RCC 7860 (cell line): ENCODE measurements around the gene DDX42.
A peak's percentile ranks its signal among the peaks of the same experiment; 100 is the strongest.
"Not testable (repeated sequence)": the region's sequence is repeated elsewhere in the genome, so short reads cannot be mapped to it uniquely, and the experiment has no call there.

Experiments
- DNase-seq: peaks from one replicate; pipeline ENCODE4 v3.0.0-alpha.2; 2015; ENCODE audit warnings: low spot score
- FAIRE-seq: peaks from 2 replicates; lab custom pipeline; 2012; peaks lifted over from hg19 to GRCh38; lab: Jason Lieb, UNC

The DDX42 gene

DNA sequence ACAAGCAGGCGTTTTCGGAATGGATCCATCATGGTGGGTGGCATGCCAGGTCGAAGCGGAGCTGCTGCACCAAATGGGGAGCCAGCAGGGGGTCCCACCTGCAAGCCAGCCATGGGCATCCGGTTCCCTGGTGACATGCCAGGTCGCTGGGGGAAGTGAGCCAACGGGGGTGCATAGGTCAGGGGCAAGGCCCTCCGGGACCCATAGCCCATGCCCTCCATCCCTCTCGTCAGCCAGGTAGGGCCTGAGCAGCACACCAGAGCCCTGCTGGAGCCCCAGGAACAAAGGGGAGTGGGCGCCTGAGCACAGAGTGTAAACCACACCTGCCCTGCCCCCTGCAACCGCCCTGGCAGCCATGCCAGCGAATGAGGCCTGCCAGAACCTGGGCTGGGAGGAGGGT, 63.5 kb downstream of the DDX42 start:
- no peak for DNase-seq
- FAIRE-seq = no peak

DNA sequence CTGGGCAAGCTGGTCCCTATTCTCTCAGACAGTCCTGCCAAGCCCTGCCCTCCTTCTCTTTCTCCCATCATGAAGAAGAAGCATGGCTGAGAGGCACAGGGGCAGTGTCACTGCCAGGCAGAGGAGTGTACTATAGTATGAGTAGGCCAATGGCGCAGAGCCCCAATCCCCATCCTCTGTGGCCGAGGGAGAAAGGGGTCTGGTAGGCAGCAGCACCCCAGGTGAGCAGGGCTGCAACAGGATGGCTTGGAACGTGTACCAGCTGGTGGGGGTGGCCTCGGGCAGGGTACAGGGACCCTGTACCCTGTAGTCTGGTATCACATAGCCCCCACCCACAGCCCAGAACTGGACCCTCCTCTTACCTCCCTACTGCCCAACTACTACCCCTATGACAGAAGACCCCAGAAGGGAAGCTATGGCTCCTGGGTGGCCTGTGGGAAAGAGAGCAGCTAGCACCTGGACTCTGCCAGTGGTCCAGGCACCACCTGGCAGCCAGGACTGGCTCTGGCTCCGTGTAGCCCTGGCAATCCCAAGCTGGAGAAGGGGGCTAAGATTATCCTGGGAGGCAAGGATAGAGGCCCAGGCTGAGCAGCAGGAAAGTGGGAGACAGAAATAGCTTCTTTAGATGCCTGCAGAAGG, 64.1 kb downstream of the DDX42 start:
- DNase-seq (no peak), FAIRE-seq (no peak)

DNA sequence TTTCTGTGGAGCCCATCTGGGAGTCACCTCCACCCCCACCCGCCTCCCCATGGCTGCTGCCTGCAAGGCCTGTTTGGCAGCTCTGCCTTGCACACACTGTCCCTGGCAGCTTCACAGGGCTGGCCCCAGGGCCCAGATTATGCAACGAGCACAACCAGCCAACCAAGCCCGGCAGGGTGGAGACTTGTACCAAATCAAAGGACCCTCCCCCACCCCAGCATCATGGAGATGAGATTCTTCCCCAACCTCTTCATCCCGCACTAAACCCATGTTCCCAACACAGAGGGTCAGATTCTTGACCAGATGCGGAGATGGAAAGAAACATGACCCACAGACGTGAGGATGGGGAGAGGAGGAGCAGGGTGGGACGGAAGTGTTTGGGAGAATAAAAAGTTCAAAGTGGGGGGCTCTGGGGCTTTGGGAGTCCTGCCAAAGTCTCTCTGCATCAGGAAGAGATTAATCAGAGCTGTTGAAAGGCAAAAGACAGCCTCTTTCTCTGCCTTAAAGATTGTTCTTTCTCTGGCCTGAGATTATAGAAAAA, 64.7 kb downstream of the DDX42 start:
- FAIRE-seq (no peak), DNase-seq (no peak)

DNA sequence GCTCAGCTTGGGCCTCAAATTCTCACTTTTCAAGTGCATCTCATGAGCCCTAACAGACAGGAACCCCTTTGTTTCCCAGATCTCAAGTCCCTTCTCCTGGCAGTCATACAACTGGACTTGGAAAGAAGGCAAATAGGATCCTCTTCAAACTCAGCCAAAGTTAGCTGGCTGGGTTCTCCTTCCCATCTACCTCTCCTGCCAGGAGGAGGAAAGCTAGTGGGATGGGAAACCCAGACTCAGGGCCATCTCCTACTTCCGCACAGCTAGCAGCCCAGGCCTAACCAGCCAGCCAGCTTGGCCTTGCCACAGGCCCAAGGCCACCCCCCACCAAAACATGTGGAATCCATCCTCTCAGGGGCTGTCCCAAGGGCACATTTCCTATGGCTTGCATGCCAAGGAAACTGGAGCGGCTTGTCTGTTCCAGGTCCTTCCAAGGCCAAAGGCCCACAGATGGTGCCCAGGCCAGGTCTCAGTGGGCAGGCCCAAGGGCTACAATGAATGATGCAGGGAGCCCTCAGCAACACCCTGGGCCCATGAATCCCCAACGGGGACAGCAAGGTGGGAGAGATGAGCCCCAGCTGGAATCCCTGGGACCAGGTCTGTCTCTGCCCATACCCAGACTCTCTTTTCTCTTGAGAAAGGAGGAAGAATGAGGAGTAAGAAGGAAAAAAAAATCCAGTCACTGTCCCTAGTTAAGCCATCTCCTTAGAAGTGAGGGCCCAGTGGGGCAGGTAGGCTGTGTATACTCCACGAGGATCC, 66.8 kb downstream of the DDX42 start:
- FAIRE-seq (no peak), DNase-seq (no peak)

DNA sequence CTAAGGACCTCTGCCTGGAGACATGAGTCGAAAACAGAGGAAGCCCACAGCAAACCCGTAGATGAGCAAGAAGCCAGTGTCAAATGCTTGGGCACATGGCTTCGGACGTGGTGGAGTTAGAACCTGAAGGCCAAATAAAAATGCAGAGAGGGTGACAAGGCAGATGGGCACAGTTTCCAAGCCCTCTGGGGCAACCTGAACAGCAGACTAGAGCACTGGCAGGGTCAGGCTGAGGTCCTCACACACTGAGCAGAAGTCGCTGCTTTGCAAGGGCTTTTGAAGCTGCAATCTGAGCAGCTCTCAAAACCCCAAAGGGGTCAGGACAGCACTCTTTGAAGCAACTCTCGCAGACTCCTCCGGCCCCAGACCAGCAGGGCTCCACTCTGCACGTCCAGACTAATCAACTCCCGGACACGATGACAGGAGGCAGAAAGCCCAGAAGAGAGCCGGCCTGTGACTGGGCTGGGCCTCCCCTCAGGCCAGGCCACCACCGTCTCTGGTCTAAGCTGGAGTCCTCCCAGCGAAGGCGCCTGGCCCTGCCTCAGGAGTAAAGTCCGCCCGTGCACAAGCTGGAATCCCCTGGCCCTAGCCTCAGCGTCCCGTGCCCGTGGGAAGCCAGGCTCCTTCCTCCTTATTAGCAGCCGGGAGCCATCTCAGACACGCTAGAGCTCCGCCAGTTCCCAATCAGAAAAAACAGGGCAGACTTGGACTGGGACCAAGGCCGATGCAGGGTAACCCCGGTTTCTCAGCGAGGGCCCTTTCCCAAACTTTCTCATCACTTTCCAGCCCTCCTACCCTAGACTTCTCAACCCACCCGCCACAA, 67.6 kb downstream of the DDX42 start:
- DNase-seq = peak; percentile 22
- FAIRE-seq = no peak

DNA sequence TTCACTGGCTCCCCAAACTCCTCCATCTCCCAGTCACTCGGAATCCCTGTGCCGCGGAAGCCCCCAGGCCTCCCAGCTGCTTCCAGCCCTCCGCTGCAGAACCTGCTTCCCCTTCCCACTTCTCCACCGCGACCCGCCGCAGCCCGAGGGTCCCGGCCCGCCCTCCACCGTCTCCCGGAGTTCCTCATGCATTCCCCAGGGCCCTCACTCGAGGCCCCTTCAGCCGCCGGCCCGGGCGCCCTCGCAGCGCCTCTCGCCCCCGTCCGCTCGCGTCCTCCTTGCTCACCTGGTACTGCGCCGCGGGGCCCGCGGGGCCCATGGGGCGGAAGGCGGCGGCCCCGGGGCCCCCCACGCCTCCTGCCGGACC, 68.2 kb downstream of the DDX42 start:
- DNase-seq (no peak), FAIRE-seq (no peak)

DNA sequence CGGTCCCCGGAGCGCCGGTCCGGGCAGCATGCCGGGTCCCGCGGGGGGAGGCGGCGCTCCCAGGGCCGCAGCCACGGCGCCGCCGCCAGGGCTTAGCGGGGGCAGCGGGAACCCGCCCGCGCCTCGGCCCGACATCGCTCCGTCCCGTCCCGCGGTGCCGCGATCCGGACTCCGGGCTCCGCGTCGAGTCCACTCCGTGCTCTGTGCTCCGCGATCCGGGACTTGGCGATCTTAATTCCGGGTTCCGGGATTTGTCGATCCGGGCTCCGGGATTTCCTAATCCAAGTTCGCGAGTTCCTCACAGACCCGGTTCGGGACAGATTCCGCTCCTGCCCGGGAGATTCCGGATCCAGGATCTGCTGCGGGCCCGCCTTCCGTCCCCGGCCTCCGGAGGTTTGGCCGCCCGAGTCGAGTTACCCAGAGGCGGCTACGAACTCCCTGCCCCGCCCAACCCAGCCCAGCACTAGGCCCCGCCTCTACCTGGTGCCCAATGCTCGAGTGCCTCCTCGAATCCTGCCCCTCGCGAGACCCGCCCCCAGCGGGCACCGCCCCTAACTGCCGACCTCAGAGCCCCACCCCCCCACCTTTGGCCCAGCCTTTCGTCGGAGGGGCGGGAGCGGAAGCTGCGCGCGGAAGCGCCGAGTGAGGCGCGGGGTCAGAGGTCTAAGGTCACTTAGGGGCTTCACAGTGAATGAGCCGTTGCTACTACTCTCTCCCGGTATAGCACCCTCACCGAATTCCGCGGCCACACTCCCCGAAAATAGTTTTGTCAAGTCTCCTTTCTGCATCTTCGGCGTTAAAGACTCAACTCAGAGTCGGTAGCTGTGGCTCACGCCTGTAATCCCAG, 68.8 kb downstream of the DDX42 start, which contains the start of gene SMARCD2:
SMARCD2 (minus strand) TSS at position 146 of the 847 bp plus-strand sequence; CDS start at position 135, 11 bp downstream.
- DNase-seq (peak; percentile 94), FAIRE-seq (peak; percentile 47)

DNA sequence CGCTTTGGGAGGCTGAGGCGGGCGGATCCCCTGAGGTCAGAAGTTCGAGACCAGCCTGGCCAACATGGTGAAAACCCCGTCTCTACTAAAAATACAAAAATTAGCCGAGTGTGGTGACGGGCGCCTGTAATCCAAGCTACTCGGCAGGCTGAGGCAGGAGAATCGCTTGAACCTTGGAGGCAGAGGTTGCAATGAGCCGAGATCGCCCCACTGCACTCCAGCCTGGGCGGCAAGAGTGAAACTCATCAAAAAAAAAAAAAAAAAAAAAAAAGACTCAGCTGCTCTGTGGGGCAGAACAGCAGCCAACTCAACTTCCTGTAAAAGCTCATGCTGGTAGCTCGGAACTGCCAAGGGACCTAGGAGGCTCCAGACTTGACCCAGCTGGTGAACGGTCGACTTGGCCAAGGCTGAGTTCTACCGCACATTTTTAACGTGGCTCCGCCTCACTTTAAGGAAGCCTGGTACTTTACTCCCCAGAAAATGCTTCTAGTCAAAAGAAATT, 69.5 kb downstream of the DDX42 start:
- DNase-seq = peak; percentile 71
- not testable (repeated sequence) for FAIRE-seq

GRCh38 chr17:63843910-63844677, 70.1 kb downstream of the DDX42 start:
- FAIRE-seq = no peak

DNA sequence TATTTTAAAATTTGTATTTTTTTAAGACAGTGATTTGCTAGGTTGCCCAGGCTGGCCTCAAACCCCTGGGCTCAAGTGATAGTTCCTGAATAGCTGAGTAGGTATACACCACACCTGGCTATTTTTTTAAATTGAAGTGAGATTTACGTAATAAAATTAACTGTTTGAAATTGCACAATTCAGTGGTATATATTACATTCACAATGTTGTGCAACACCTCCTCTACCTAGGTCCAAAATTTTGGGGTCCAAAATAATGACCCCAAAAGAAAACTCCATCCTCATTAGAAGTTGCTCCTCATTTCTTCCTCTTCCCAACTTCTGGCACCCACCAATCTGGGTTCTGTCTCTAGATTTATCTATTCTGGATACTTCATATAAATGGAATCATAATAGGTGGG, 71.5 kb downstream of the DDX42 start:
- DNase-seq (no peak), FAIRE-seq (no peak)

More at GRCh38 chr17:63843910-63844677, 70.1 kb downstream of the DDX42 start:
- DNase-seq = no peak

DNA sequence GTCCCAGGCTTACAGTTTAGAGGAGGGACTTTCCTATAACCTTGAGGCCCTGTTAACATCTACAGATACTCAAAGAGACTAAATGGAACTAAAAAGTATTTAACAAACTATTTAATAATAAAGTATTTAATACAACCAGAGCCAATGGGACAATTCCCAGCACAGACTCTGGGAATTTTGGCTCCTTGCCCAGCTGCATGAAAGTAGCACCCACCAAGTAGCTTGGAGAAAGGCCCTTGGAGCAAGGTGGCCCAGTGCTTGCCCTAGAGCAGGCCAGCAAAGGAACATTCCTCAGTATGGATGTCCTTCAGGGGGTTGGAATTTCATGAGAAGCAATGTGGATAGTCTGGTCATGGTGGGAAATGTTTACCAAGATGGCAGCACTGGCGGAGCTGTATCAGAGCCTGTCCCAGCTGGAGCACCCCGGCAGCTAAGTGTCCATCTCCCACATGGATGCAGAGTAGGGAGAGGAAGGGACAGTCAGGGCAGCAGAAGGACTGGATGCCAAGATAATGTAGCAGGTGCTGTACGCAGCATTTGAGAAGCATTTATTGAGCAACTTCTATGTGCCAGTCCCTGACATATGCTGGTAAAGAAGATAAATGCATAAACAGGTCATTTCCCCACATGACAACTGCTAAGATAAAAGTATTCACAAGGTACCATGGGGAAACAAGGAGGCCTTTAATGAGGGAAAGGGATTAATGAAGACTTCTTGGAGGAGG, 73.7 kb downstream of the DDX42 start:
- DNase-seq (no peak), FAIRE-seq (no peak)

GRCh38 chr17:63848834-63849689, 75.1 kb downstream of the DDX42 start:
- DNase-seq (no peak), FAIRE-seq (no peak)

GRCh38 chr17:63850401-63850800, 76.4 kb downstream of the DDX42 start:
- FAIRE-seq (no peak), DNase-seq (no peak)

GRCh38 chr17:63853260-63853659, 79.3 kb downstream of the DDX42 start:
- FAIRE-seq = no peak
- DNase-seq = no peak

DNA sequence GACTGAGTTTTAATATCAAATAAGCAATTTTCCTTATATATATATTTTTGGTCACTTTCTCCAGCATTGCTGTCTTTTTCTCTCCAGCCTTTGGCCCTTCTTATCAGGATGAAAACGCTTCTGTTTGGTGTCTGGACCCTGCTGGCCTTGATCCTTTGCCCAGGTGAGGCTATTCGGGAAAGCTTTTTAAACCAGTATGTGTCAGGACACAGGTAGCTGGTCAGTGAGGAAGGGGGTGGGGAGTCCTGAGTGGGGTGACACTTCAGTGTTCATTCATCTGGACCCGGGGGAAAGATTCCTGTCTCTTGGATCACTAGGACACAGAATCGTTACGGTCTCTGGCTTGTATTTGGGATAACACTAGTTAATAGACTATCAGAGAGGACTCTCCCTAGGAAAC, 80.7 kb downstream of the DDX42 start:
- no peak for DNase-seq
- no peak for FAIRE-seq

DNA sequence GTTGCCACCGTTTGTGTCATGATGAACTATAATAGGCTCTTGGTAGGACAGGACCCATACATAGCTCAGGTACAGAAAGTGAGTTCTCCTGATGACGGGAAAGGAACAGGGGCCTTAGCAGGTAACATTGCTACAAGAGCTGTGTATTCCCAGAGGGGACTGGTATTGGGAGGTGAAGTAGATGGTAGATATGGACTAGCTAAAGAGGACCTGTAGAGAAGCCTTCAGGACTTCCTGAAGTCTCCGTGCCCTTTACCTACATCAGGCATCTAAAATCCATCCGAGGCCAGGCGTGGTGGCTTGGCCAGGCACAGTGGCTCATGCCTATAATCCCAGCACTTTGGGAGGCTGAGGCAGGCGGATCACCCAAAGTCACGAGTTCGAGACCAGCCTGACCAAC, 81.2 kb downstream of the DDX42 start:
- FAIRE-seq = no peak

GRCh38 chr17:63856425-63856824, 82.5 kb downstream of the DDX42 start:
- not testable (repeated sequence) for FAIRE-seq

More for the DNA sequence above, 81.2 kb downstream of the DDX42 start:
- DNase-seq = no peak

DNA sequence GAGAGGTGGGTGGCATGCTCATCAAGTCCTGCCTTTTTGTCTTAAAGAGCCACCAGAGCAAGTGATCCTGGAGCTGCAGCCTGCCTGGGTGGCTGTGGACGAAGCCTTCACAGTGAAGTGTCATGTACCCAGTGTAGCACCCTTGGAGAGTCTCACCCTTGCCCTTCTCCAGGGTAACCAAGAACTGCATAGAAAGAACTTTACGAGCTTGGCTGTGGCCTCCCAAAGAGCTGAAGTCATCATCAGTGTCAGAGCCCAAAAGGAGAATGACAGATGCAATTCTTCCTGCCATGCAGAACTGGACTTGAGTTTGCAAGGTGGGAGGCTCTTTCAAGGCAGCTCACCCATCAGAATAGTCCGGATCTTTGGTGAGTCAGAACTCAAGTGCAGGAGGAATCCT, 85.3 kb downstream of the DDX42 start:
- DNase-seq = no peak
- FAIRE-seq = no peak

More at GRCh38 chr17:63856425-63856824, 82.5 kb downstream of the DDX42 start:
- DNase-seq = not testable (repeated sequence)
